Naive thymus-derived CD4-positive, alpha-beta T cell (primary cell): ENCODE results near the gene SAP30BP. TPM values are rescaled to one million over a fixed set of nuclear protein-coding genes. Genes with fewer than 3 reads are reported as not detected.

Experiments used
- ATAC-seq: fragments of 150-1000 bp; cut with Tn5 transposase; 2 replicates; pipeline ENCODE4 v1.10.0; 2021; ENCODE audit warnings: mild to moderate bottlenecking, moderate library complexity
- CTCF ChIA-PET: fragments of 350-600 bp; sonication (Branson Sonifier 250); formaldehyde crosslinking; loops from one replicate; lab custom pipeline; 2021; ENCODE audit warnings: antibody characterized with exemption; lab: Charles Lee
- POLR2A ChIA-PET: fragments of 350-600 bp; sonication (Branson Sonifier 250); formaldehyde crosslinking; loops from one replicate; lab custom pipeline; 2021; ENCODE audit warnings: antibody characterized with exemption, inconsistent platforms; lab: Charles Lee
- DNase-seq, 9 donors: peaks; one replicate each; pipeline versions ENCODE4 v3.0.0 to v3.0.0-alpha.2; 2020 to 2022; ENCODE audit warnings: mixed read lengths in 1 of 9
- H3K27ac ChIP-seq: one replicate; pipeline ENCODE4 v1.7.0; 2013; ENCODE audit warnings: mild to moderate bottlenecking, low read depth, low read length, moderate library complexity
- H3K27me3 ChIP-seq, 2 donors: one replicate each; pipeline ENCODE4 v1.7.0; 2013; ENCODE audit warnings: low read length in 2 of 2, mild to moderate bottlenecking in 2 of 2, moderate library complexity in 2 of 2; ENCODE audit not compliant: control insufficient read depth in 2 of 2, insufficient read depth in 2 of 2
- H3K36me3 ChIP-seq, 3 experiments: 1 replicate in 2 of 3; 2 replicates in 1 of 3; pipeline ENCODE4 v1.7.0; 2013; ENCODE audit warnings: low read length in 3 of 3, mild to moderate bottlenecking in 3 of 3, moderate library complexity in 1 of 3; ENCODE audit not compliant: insufficient read depth in 3 of 3, control insufficient read depth in 2 of 3
- H3K4me1 ChIP-seq, 2 donors: one replicate each; pipeline ENCODE4 v1.7.0; 2013; ENCODE audit warnings: low read length in 2 of 2, mild to moderate bottlenecking in 2 of 2, moderate library complexity in 1 of 2; ENCODE audit not compliant: control insufficient read depth in 2 of 2, insufficient read depth in 2 of 2
- H3K4me3 ChIP-seq: 2 replicates; pipeline ENCODE4 v1.7.0; 2013; ENCODE audit warnings: mild to moderate bottlenecking, low read length
- H3K9me3 ChIP-seq, 3 experiments: 1 replicate in 2 of 3; 2 replicates in 1 of 3; pipeline ENCODE4 v1.7.0; 2013; ENCODE audit warnings: low read length in 3 of 3; ENCODE audit not compliant: control insufficient read depth in 2 of 3
- H3K27ac Mint-ChIP-seq, 9 donors: one replicate each; pipeline ENCODE4 v1.8.0; 2020 to 2022; ENCODE audit warnings: mixed read lengths in 9 of 9, mild to moderate bottlenecking in 8 of 9, moderate library complexity in 5 of 9, inconsistent platforms in 2 of 9
- H3K27me3 Mint-ChIP-seq, 5 donors: one replicate each; pipeline ENCODE4 v1.8.0; 2021 to 2022; ENCODE audit warnings: mixed read lengths in 5 of 5, mild to moderate bottlenecking in 1 of 5
- H3K36me3 Mint-ChIP-seq, 5 donors: one replicate each; pipeline ENCODE4 v1.8.0; 2020 to 2022; ENCODE audit warnings: mixed read lengths in 5 of 5, mild to moderate bottlenecking in 3 of 5, inconsistent platforms in 1 of 5
- H3K4me1 Mint-ChIP-seq, 7 donors: one replicate each; pipeline ENCODE4 v1.8.0; 2020 to 2022; ENCODE audit warnings: mixed read lengths in 7 of 7, mild to moderate bottlenecking in 3 of 7, inconsistent platforms in 1 of 7
- H3K4me3 Mint-ChIP-seq, 10 donors: one replicate each; pipeline ENCODE4 v1.8.0; 2020 to 2022; ENCODE audit warnings: mild to moderate bottlenecking in 10 of 10, mixed read lengths in 10 of 10, moderate library complexity in 6 of 10, inconsistent platforms in 2 of 10
- H3K9me3 Mint-ChIP-seq, 11 donors: one replicate each; pipeline ENCODE4 v1.8.0; 2020 to 2022; ENCODE audit warnings: mixed read lengths in 11 of 11, mild to moderate bottlenecking in 4 of 11, inconsistent platforms in 1 of 11, moderate library complexity in 1 of 11
- intact Hi-C, 2 donors: fragments of 100-400 bp; cut with micrococcal nuclease; formaldehyde crosslinking; loops; one replicate each; pipeline ENCODE4 v1.15.1; 2023
- polyA plus RNA-seq, 2 donors: library from polyadenylated mRNA; unstranded; fragments of 300-500 nt; fragmentation: Illumina TruSeq; gene quantifications; one replicate each; pipeline ENCODE4 v1.2.3, GENCODE V29; 2021
- total RNA-seq, 6 experiments: library from RNA in 5 of 6; stranded (reverse) in 5 of 6; gene quantifications; 1 replicate in 5 of 6; 2 replicates in 1 of 6; pipeline ENCODE4 v1.2.3 and lab custom pipeline; 2021 to 2026

SAP30BP gene
- total and polyA plus RNA-seq, 7 experiments from 2014 or later: 69.5 to 198 (median 114) TPM

DNA sequence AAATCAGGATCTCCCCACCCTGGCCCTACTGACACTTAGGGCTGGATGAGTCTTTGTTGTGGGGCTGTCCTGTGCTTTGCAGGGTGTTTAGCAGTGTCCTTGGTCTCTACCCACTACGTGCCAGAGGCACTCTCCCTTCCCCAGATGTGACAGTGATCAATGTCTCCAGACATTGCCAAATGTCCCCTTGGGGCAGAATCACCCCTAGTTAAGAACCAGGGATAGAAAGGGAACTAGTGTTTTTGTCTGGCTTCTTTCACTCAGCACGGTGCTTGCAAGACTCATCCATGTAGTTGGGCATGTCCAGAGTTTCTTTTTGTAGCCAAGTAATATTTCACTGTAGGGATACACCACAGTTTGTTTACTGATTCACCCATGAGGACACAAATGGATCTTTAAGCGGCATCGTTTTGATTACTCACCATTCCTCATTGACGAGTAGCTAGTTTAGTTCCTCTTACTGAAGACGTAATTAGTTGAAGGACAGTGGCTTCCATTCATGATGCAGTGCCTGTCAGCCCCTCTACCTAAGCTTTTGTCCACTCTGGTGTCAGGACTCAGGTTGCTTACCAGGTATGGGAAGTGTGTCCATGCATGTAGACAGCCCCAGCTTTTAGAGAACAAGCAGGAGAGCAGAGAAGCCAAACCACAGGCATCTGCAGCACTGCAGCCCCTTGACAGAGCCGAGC, 28.1 kb downstream of the SAP30BP start:
- ChIA-PET CTCF (interaction anchor here (0.6 kb wide), 1 partner anchor 1018 kb away, joined by 3 read pairs; no protein-coding TSS in a partner anchor), POLR2A (no interaction called here)
- H3K27me3 Mint-ChIP-seq: no peaks in the 10 kb centered on the region
- peak overlapping the region in 1 of 9 donors; percentile 19 for H3K27ac Mint-ChIP-seq
- no peak overlapping the region for H3K27ac ChIP-seq
- H3K9me3 Mint-ChIP-seq: no peaks in the 10 kb centered on the region
- H3K4me1 ChIP-seq: peaks cover 0 to 6% of the 10 kb centered on the region in 2 donors
- no peak overlapping the region for H3K4me3 Mint-ChIP-seq
- no peak overlapping the region for H3K4me3 ChIP-seq
- intact Hi-C loops: no loop called here
- H3K36me3 ChIP-seq: peaks cover 10 to 92% (median 14%) of the 10 kb centered on the region in 3 experiments
- H3K36me3 Mint-ChIP-seq: peaks cover 0 to 33% (median 9%) of the 10 kb centered on the region in 5 donors
- DNase-seq: no peak
- H3K4me1 Mint-ChIP-seq: peaks cover 13 to 25% (median 21%) of the 10 kb centered on the region in 7 donors
- ATAC-seq: no peak
- H3K27me3 ChIP-seq: no peaks in the 10 kb centered on the region
- no peaks in the 10 kb centered on the region for H3K9me3 ChIP-seq

DNA sequence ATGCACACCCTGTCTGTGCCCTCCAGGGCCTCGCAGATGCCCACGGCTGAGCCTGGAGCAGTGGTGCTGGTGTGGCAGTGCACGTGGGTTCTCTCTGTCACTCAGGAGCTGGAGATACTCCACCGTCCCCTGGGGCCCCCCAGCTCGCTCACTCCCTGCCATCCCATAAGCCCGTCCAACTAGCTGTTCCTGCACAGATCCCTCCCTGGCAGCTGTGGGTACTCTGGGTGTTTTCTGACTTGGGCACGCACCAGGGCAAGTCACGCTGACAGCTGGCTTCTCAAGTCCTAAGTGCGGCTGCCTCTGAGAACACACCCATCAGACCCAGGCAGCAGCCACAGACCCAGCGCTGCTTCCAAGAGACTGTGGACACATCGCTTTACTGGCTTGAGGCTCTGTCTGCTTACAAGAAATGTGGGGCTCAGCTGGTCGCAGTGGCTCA, 28.7 kb downstream of the SAP30BP start:
- H3K27me3 Mint-ChIP-seq: no peaks in the 10 kb centered on the region
- H3K9me3 ChIP-seq: no peaks in the 10 kb centered on the region

GRCh38 chr17:75697651-75698291, 30.6 kb downstream of the SAP30BP start:
- Histone ChIP-seq H3K27ac (no peak overlapping the region), H3K27me3 (no peaks in the 10 kb centered on the region), H3K4me3 (no peak overlapping the region), H3K4me1 (no peaks in the 10 kb centered on the region), H3K36me3 (peaks cover 27 to 96% (median 27%) of the 10 kb centered on the region in 3 experiments), H3K9me3 (no peaks in the 10 kb centered on the region)
- H3K4me3 Mint-ChIP-seq: no peak overlapping the region
- CTCF ChIA-PET: interaction anchor here (0.9 kb wide), 1 partner anchor 46 kb away, joined by 3 read pairs; no protein-coding TSS in a partner anchor
- DNase-seq: no peak
- H3K27ac Mint-ChIP-seq: peak overlapping the region in 4 of 9 donors; percentile 5 to 48 (median 34)
- intact Hi-C loops: no loop called here
- peaks cover 8 to 43% (median 17%) of the 10 kb centered on the region in 5 donors for H3K36me3 Mint-ChIP-seq
- peaks cover 0 to 9% (median 0%) of the 10 kb centered on the region in 7 donors for H3K4me1 Mint-ChIP-seq
- H3K27me3 Mint-ChIP-seq: no peaks in the 10 kb centered on the region
- no peaks in the 10 kb centered on the region for H3K9me3 Mint-ChIP-seq
- ATAC-seq: no peak
- POLR2A ChIA-PET: interaction anchor here (0.6 kb wide), 1 partner anchor 55 kb away, joined by 3 read pairs; no protein-coding TSS in a partner anchor

More for the DNA sequence above, 28.7 kb downstream of the SAP30BP start:
- Histone ChIP-seq H3K4me3 (no peak overlapping the region), H3K36me3 (peaks cover 15 to 95% (median 19%) of the 10 kb centered on the region in 3 experiments), H3K4me1 (peaks cover 0 to under 1% of the 10 kb centered on the region in 2 donors), H3K27ac (no peak overlapping the region), H3K27me3 (no peaks in the 10 kb centered on the region)
- ChIA-PET CTCF (interaction anchor here (0.6 kb wide), 1 partner anchor 1018 kb away, joined by 3 read pairs; no protein-coding TSS in a partner anchor), POLR2A (interaction anchor here (0.7 kb wide), 1 partner anchor 34 kb away, joined by 3 read pairs; no protein-coding TSS in a partner anchor)
- intact Hi-C loops: no loop called here
- no peak overlapping the region for H3K27ac Mint-ChIP-seq
- ATAC-seq (no peak), DNase-seq (no peak)
- peaks cover 7 to 20% (median 16%) of the 10 kb centered on the region in 7 donors for H3K4me1 Mint-ChIP-seq
- peaks cover 0 to 39% (median 9%) of the 10 kb centered on the region in 5 donors for H3K36me3 Mint-ChIP-seq
- H3K4me3 Mint-ChIP-seq: no peak overlapping the region
- no peaks in the 10 kb centered on the region for H3K9me3 Mint-ChIP-seq

GRCh38 chr17:75698659-75699058, 31.5 kb downstream of the SAP30BP start:
- H3K27ac Mint-ChIP-seq: peak overlapping the region in 1 of 9 donors; percentile 8
- peaks cover 0 to 9% (median 0%) of the 10 kb centered on the region in 7 donors for H3K4me1 Mint-ChIP-seq
- DNase-seq: no peak
- H3K9me3 Mint-ChIP-seq: no peaks in the 10 kb centered on the region
- ChIA-PET POLR2A (no interaction called here), CTCF (interaction anchor here (0.9 kb wide), 1 partner anchor 46 kb away, joined by 3 read pairs; no protein-coding TSS in a partner anchor)
- H3K4me3 Mint-ChIP-seq: no peak overlapping the region
- intact Hi-C loops: no loop called here
- H3K27me3 Mint-ChIP-seq: no peaks in the 10 kb centered on the region
- Histone ChIP-seq H3K4me3 (no peak overlapping the region), H3K9me3 (no peaks in the 10 kb centered on the region), H3K27me3 (no peaks in the 10 kb centered on the region), H3K36me3 (peaks cover 30 to 96% (median 31%) of the 10 kb centered on the region in 3 experiments), H3K4me1 (no peaks in the 10 kb centered on the region), H3K27ac (no peak overlapping the region)
- peaks cover 8 to 46% (median 17%) of the 10 kb centered on the region in 5 donors for H3K36me3 Mint-ChIP-seq
- no peak for ATAC-seq

GRCh38 chr17:75701288-75701687, 34.1 kb downstream of the SAP30BP start:
- H3K36me3 ChIP-seq: peaks cover 39 to 96% (median 45%) of the 10 kb centered on the region in 3 experiments
- Mint-ChIP-seq H3K27me3 (no peaks in the 10 kb centered on the region), H3K27ac (peak overlapping the region in 1 of 9 donors; percentile 19), H3K36me3 (peaks cover 6 to 43% (median 14%) of the 10 kb centered on the region in 5 donors), H3K4me3 (no peak overlapping the region), H3K4me1 (peaks cover 0 to 9% (median 0%) of the 10 kb centered on the region in 7 donors), H3K9me3 (no peaks in the 10 kb centered on the region)
- H3K4me1 ChIP-seq: no peaks in the 10 kb centered on the region
- no peak overlapping the region for H3K4me3 ChIP-seq
- DNase-seq (no peak), ATAC-seq (no peak)
- POLR2A ChIA-PET: no interaction called here
- no peaks in the 10 kb centered on the region for H3K9me3 ChIP-seq
- H3K27me3 ChIP-seq: no peaks in the 10 kb centered on the region
- intact Hi-C loops: no loop called here
- no peak overlapping the region for H3K27ac ChIP-seq
- CTCF ChIA-PET: no interaction called here

DNA sequence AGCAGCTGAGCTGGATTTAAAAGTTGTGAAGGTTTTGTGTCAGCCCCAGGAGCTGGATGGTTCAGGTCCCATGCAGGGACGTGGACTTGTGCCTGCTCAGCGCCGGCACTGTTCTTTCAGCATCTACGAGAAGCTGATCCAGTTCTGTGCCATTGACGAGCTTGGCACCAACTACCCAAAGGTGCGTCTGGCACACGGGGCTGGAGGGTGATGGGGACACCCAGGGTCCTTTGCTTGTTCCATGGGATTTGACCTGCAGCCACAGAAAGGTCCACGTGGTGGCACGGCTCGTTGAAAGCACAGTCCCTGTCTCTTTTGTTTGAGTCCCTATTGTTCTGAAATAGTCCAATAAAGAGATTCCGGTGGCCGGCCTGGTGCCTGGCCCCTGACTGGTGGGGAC, 36.1 kb downstream of the SAP30BP start:
- Histone ChIP-seq H3K4me1 (no peaks in the 10 kb centered on the region), H3K9me3 (no peaks in the 10 kb centered on the region), H3K27me3 (no peaks in the 10 kb centered on the region), H3K36me3 (peaks cover 39 to 97% (median 45%) of the 10 kb centered on the region in 3 experiments), H3K27ac (no peak overlapping the region), H3K4me3 (no peak overlapping the region)
- Mint-ChIP-seq H3K27me3 (no peaks in the 10 kb centered on the region), H3K27ac (no peak overlapping the region), H3K4me1 (peaks cover 0 to 8% (median 0%) of the 10 kb centered on the region in 7 donors), H3K9me3 (no peaks in the 10 kb centered on the region), H3K36me3 (peaks cover 13 to 56% (median 18%) of the 10 kb centered on the region in 5 donors), H3K4me3 (no peak overlapping the region)
- DNase-seq (no peak), ATAC-seq (no peak)
- POLR2A ChIA-PET: no interaction called here
- intact Hi-C loops: no loop called here
- CTCF ChIA-PET: interaction anchor here (0.6 kb wide), 1 partner anchor 365 kb away, joined by 4 read pairs; no protein-coding TSS in a partner anchor
